Mesenteric fat pad (tissue), 1 donor: ENCODE data around the gene STK35. TPM values are rescaled to one million over a fixed set of nuclear protein-coding genes. Genes with fewer than 3 reads are reported as not detected.

Experiments used
- DNase-seq: peaks from one replicate; pipeline ENCODE4 v3.0.0-alpha.2; 2020; ENCODE audit warnings: low spot score
- total RNA-seq: library from RNA; stranded (reverse); fragmentation: NEBNext Ultra II Directional; extraction: Animal tissue kit (Norgen Biotek cat#: 25700); gene quantifications from one replicate; pipeline ENCODE4 v1.2.1, GENCODE V29; 2021
- donor health status: DM: yes; HTN: yes; CAD: no.

The STK35 gene
- total RNA-seq, 1 donor from 2014 or later = 22.0 TPM

GRCh38 chr20:2103461-2104153, 2.0 kb downstream of the STK35 start:
- DNase-seq = no peak

DNA sequence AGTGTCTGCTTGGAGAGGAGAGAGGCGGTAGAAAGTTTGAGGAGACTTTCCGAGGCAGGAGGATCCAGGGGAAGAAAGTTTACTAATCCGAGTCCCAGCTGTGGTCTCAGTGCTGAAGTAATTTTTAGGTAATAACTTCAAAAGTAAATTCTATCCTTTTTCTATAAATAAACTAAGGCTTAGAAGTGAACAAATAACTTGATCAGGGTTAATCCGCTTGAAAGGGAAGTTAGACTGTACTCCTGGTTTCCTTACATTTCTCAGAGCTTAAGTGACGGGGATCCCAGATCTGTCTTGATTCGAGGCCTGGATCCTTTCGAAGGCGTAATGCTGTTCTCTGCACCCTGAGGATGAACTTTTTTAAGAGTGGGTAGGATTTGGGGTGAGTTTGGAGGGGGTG, 2.6 kb downstream of the STK35 start:
- no peak for DNase-seq

DNA sequence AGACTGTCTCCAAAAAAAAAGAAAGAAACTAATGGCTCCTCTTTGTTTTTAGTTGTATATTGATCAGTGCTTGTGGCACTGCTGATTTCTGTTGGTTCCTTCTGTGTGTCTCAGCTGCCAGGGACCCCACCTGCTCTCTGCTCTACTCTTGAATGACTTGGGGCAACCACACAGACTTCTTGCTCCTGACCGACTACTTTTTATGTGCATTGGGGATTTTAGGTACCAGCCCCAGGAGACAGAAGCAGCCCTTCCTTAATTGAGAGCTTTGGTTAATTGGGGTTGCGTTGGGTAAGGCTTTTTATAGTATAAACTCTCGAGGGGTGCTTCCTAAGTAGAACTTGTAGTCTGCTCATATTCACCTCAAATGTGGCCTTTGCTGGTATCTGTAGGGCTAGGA, 6.9 kb downstream of the STK35 start:
- DNase-seq = no peak

DNA sequence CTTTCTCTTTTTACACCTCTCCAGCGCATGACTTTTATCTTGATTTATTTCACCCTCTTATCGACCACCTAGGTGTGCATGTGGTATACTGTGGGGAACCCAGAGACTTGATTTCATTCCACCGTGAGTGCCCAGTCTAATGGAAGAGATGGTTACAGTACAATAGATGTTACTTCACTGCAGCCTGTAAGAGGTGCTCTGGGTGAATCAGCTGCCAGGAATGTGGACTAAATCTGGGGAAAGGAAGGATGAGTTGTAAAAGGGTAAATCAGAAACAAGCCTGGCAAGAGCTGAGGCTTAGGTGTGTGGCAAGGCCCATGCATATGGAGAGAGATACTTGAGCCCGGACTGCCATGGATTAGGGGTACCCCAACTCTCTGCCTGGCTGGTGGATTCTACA, 7.4 kb downstream of the STK35 start:
- DNase-seq = no peak

DNA sequence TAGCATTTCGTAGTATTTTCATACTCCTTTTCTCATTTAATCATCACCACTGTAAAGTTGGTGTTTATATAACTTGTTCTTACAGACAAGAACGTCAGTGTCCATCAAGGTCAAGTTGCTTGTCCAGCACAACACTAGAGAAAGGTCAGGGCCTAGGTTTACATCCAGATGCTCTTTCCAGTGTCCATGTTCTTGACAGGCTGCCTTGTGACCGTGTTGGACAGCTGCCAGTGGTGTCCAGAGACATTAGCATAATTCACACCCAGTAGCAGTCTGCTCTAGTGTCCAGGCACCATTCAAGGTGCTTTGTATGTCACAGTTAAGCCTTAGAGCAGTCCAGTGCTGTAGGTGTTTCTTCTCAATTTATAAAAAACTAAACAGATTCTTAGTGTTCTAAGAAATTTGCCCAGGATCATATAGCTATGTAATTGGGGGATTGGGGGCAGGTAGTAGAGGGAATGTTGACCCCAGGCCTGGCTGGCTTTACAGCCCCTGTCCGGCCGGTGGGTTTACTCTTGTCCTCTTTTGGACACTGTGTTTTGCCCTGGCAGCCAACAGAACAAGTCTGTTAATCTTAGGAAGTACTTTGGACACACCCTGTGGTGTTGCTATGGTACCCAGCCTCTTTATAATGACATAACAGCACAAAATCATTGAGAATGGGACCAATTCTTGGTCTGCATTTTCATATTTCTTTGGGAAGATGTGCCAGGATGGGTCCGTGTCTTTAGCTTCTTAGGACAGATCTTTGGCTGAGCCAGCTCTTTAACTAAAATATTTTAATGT, 8.0 kb downstream of the STK35 start:
- DNase-seq = no peak

- no peak for DNase-seq
These were observed 11.3 kb downstream of the STK35 start for GRCh38 chr20:2112910-2113309.

DNA sequence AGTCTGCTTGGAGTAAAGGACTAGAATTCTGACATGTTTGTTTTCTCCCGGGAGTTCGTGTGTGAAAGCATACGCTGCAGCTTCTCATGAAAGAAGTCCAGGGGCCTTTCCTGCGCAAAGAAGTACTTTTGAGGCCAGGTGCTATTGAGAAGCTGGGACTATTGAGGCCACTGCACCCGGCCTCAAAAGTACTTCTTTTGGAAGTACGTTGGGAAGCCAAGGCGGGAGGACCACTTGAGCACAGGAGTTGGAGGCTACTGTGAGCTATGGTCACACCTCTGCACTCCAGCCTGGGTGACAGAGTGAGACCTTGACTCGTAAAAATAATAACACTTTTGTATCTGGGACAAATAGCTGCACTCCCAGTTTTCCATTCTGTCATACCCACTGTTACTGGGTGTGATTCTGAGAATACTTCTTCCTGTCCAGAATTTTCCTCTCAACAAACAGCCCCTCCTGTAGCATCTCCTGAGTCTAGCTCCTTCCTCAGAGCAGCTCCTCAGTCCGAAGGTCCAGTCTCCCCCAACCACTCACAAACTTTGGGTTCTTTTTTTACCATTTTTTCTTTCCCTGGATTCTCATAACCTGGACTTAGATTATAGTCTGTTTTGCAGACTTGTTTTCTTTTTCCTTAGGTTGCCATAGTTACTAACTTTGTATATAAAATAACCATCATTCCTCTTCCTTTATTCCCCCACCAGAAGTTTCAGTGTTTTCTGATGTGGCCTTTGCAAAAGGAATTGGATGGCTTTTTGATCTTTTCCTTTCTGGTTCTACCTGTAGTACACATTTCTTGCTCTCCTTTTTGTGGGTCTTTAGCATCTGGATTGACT, 12.7 kb downstream of the STK35 start:
- no peak for DNase-seq

GRCh38 chr20:2114990-2115681, 13.5 kb downstream of the STK35 start:
- no peak for DNase-seq

- no peak for DNase-seq
These were observed 14.7 kb downstream of the STK35 start for GRCh38 chr20:2116170-2116940.

DNA sequence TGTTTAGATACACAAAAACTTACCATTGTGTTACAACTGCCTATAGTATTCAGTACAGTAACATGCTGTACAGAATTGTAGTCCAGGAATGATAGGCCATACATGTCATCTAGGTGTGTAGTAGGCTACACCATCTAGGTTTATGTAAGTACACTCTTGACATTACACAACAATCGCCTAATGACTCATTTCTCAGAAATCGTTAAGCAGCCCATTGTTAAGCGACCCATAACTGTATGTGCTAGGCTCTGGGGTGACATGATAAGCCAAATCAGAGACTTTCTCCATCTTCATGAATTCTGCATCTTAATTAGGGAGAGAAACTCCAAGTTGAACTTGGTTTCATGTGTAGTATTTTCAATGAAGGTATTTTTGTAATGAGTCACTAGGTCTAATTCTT, 17.2 kb downstream of the STK35 start:
- DNase-seq = no peak

GRCh38 chr20:2122936-2123335, 21.3 kb downstream of the STK35 start:
- no peak for DNase-seq

DNA sequence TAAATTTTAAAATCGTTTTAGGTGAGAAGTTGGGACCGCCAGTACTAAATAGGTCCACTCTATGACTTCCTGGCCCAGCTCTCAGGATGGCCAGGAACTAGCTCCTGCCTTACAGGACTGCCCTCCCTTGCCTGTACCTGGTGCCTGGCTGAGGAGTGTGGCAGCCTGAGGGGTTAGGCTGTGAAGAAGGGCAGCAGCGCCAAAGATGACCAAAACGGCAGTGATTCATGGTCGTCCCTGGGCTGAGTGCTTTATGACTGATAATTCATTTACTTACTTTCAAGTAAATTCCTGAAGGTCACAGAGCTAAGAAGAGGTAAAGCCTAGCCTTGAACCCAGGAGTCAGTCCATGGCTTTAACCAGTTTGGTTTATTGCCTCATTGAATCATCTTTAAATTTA, 22.1 kb downstream of the STK35 start:
- no peak for DNase-seq

DNA sequence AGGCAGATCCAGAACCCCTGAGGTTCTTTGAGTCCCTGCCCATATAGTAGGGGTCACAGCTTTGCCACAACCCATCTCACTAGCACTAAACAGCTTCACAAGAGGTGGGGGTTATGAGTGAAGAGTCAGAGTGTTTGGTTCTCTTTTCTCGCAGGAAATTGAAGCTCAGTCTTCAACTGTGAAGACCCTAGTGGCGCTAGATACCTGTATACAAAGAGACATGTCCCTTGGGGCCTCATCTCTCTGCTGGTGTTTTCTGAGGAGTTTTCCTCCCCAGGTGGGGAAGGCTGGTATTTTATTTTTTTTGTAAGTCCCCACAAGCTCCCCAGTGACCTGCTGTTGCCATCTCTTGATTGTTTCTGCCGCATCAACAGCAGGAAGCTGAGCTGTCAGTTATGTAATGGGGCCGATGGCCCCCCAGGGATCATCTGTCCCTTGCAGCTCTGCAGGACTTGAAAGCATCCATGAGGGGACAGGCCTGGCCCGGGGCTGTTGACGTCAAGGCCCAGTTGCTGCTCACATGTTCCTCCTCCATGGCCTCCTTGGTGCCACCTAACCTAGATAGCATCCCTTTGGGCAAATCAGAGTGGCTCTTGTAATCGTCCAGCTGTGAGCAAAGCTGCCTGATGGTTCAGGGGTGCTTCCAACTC, 23.1 kb downstream of the STK35 start:
- DNase-seq = no peak

DNA sequence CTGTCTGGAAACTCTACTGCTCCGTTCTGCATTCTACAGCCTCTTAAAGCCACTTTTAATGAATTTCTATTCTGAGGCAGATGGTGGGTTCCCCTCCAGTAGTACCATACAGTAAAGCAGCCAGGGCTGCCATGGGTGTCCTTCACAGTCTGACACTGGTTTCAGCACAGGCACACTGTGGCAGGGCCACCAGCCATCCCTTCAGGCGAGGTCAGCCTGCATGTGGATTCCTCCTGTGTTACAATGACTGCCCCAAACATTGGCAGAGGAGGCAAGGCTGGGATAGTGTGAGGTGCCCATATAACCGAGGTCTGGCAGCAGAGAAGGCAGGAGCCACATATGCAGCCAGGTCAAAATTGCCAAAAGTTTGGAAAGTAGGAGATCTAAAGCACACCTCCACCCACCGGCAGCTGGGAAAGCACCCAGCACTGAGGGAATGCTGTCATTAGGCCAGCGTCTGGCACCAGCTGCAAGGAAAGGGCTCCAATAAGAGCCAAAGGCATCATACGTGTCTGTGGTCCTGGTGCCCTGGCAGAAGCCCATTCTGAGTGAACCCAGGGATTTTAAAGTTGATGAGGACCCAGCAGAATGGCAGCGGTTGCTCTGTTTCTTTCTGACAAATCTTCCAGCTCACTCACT, 24.0 kb downstream of the STK35 start:
- no peak for DNase-seq

DNA sequence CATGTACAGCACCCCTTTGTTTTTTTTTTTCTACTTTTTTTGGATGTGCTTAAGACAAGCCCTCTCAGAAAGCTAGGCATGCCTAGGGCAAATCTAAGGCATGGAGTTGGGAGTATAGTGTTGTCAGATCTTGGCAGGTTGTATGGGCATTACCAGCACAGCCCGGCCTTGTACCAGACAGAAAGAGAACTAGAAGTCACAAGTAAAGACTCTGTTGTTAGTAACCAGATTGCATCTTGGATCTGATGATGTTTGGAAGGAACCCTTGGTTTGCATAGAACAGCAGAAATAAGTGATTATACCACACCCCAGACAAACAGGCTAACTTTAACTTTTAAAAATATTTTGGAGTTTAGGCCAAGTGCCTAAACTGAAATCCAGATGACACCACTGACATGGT, 25.6 kb downstream of the STK35 start:
- no peak for DNase-seq

GRCh38 chr20:2128542-2128941, 26.9 kb downstream of the STK35 start:
- DNase-seq = no peak

DNA sequence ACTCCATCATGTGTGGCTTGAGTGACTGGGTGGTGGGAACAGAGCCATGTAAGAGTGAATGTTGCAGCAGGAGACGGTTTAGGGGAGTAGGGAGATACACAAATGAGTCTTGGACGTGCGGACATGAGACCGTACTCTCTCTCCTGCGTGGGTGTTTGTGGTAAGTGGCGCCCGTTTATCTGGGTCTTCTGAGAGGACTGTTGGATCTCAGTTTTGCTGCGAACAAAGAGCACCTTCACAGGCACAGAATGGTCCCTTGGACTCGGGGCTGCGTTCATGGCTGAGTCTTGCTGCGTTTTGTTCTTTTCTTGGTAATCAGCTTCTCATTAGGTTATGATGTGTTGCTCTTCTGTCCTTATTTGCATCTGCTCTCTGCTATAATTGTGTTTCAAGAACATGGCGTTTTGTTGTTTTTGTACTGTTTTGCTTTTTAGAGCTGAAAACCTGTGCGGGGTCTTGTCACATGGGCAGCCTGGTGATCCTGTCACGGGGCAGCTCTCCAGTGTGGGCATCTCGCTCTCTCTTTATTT, 28.5 kb downstream of the STK35 start:
- DNase-seq = no peak

GRCh38 chr20:2130683-2131082, 29.1 kb downstream of the STK35 start:
- no peak for DNase-seq

- DNase-seq = no peak
These were observed 29.7 kb downstream of the STK35 start for GRCh38 chr20:2131366-2131765.
